GM12878 (cell line): ENCODE measurements around the gene CA10. TPM values are rescaled to one million over a fixed set of nuclear protein-coding genes. Genes with fewer than 3 reads are reported as not detected.

Source experiments
- ATF7 ChIP-seq: fragments of 450-650 bp; IDR thresholded peaks from 2 replicates; pipeline ENCODE4 v1.6.1; 2016; ENCODE audit warnings: low read depth, mild to moderate bottlenecking
- DPF2 ChIP-seq: fragments of 450-650 bp; IDR thresholded peaks from 2 replicates; pipeline ENCODE4 v1.6.1; 2017; ENCODE audit warnings: mild to moderate bottlenecking
- EP300 ChIP-seq, 2 experiments: fragments of 150-350 bp in 1 of 2; IDR thresholded peaks; 2 replicates each; pipeline ENCODE4 v1.6.1; 2011 to 2012; ENCODE audit warnings: low read depth in 2 of 2, low read length in 2 of 2, borderline replicate concordance in 1 of 2, improper control_type of control experiment in 1 of 2, inconsistent platforms in 1 of 2; ENCODE audit not compliant: control insufficient read depth in 1 of 2
- ETV6 ChIP-seq, 2 experiments: fragments of 450-650 bp in 1 of 2; IDR thresholded peaks in 1 of 2; conservative IDR thresholded peaks in 1 of 2; 2 replicates each; pipeline ENCODE4 v1.6.1; 2014; ENCODE audit warnings: antibody characterized with exemption in 1 of 2, borderline replicate concordance in 1 of 2, low read depth in 1 of 2, mild to moderate bottlenecking in 1 of 2, moderate library complexity in 1 of 2
- GABPA ChIP-seq: IDR thresholded peaks from 2 replicates; pipeline ENCODE4 v1.6.1; 2014; ENCODE audit warnings: antibody characterized with exemption, low read depth, mild to moderate bottlenecking, inconsistent platforms
- HCFC1 ChIP-seq: fragments of 150-350 bp; IDR thresholded peaks from 2 replicates; pipeline ENCODE4 v1.6.1; 2014; ENCODE audit warnings: low read length
- JUNB ChIP-seq: IDR thresholded peaks from 2 replicates; pipeline ENCODE4 v1.6.1; 2016; ENCODE audit warnings: antibody characterized with exemption, mild to moderate bottlenecking
- KLF5 ChIP-seq: fragments of 450-650 bp; IDR thresholded peaks from 2 replicates; pipeline ENCODE4 v1.6.1; 2014; ENCODE audit warnings: mild to moderate bottlenecking; ENCODE audit not compliant: partially characterized antibody
- NR2F1 ChIP-seq: fragments of 450-650 bp; conservative IDR thresholded peaks from 2 replicates; pipeline ENCODE4 v1.6.1; 2017; ENCODE audit warnings: mild to moderate bottlenecking
- POU2F2 ChIP-seq: IDR thresholded peaks from 3 replicates; pipeline ENCODE4 v1.6.1; 2011; ENCODE audit warnings: low read depth, mild to moderate bottlenecking, low read length, borderline replicate concordance
- RB1 ChIP-seq: fragments of 450-650 bp; formaldehyde crosslinking; IDR thresholded peaks from 2 replicates; pipeline ENCODE4 v1.6.1; 2017; ENCODE audit warnings: mild to moderate bottlenecking, borderline replicate concordance
- RBBP5 ChIP-seq: fragments of 200-600 bp; sonication (generic); conservative IDR thresholded peaks from 2 replicates; pipeline ENCODE4 v1.6.1; 2016
- RUNX3 ChIP-seq: IDR thresholded peaks from 2 replicates; pipeline ENCODE4 v1.6.1; 2012; ENCODE audit warnings: low read length, inconsistent platforms
- SREBF2 ChIP-seq: IDR thresholded peaks from 2 replicates; pipeline ENCODE4 v1.6.1; 2012; ENCODE audit warnings: mild to moderate bottlenecking, low read length
- SRF ChIP-seq, 2 experiments: IDR thresholded peaks; 2 replicates each; pipeline ENCODE4 v1.6.1; 2011; ENCODE audit warnings: low read depth in 2 of 2, low read length in 2 of 2, mild to moderate bottlenecking in 1 of 2, moderate library complexity in 1 of 2
- SUZ12 ChIP-seq: fragments of 200-600 bp; sonication (generic); IDR thresholded peaks from one replicate; pipeline ENCODE4 v1.6.1; 2018; ENCODE audit warnings: antibody characterized with exemption, mild to moderate bottlenecking; ENCODE audit not compliant: unreplicated experiment
- TCF7 ChIP-seq: IDR thresholded peaks from 2 replicates; pipeline ENCODE4 v1.6.1; 2014; ENCODE audit warnings: antibody characterized with exemption, borderline replicate concordance
- ZNF592 ChIP-seq: fragments of 450-650 bp; IDR thresholded peaks from 2 replicates; pipeline ENCODE4 v1.6.1; 2017; ENCODE audit warnings: mild to moderate bottlenecking, moderate library complexity
- ZNF622 ChIP-seq: fragments of 450-650 bp; IDR thresholded peaks from 2 replicates; pipeline ENCODE4 v1.6.1; 2017; ENCODE audit warnings: mild to moderate bottlenecking, inconsistent platforms
- ZNF687 ChIP-seq: fragments of 450-650 bp; IDR thresholded peaks from 2 replicates; pipeline ENCODE4 v1.6.1; 2017; ENCODE audit warnings: mild to moderate bottlenecking, moderate library complexity
- polyA plus RNA-seq, 11 experiments: library from polyadenylated mRNA; depleted of rRNA in 4 of 11; unstranded in 6 of 11; stranded (reverse) in 5 of 11; fragments of >200 nt; fragmentation: Nextera tagmentation in 4 of 11; fragmentation: Illumina TruSeq in 1 of 11; extraction: Ambion mirVana in 4 of 11; extraction: Trizol in 1 of 11; gene quantifications; 1 replicate in 1 of 11; 2 replicates in 10 of 11; pipeline versions ENCODE4 v1.2.1 to v1.2.3, GENCODE V29; 2011 to 2016; ENCODE audit warnings: inconsistent platforms in 2 of 11, missing spikeins in 2 of 11, low read depth in 1 of 11
- total RNA-seq, 4 experiments: library from RNA; depleted of rRNA in 3 of 4; stranded (reverse); fragments of >200 nt in 3 of 4; fragmentation: Illumina TruSeq in 1 of 4; extraction: Trizol in 1 of 4; gene quantifications; 2 replicates each; pipeline versions ENCODE4 v1.2.1 to v1.2.3, GENCODE V29; 2013 to 2021

CA10 gene
- total and polyA plus RNA-seq, 10 of the 15 experiments (the other 5 are each of a cell fraction or from before 2014, with no cell fraction given), result not detected

GRCh38 chr17:52147872-52148271, 10.6 kb downstream of the CA10 start (continued):
- TF ChIP-seq ZNF592, result no peak
- no peak for TF ChIP-seq SRF (IDR thresholded peaks at IDR 0.05; ENCODE audit: low read depth in 2 of 2, low read length in 2 of 2)
- no peak for TF ChIP-seq TCF7
- TF ChIP-seq POU2F2, result no peak
- no peak for TF ChIP-seq KLF5
- TF ChIP-seq DPF2, result no peak
- TF ChIP-seq SUZ12, result no peak
- peak; percentile 30; the same call in 1 of the 2 replicates for TF ChIP-seq RUNX3
- TF ChIP-seq RB1, result no peak
- no peak for TF ChIP-seq ZNF622
- 0 out of 2 replicates have a peak, but pooled peaks have one; percentile 44 for TF ChIP-seq NR2F1
- no peak for TF ChIP-seq ETV6 (conservative IDR thresholded peaks at IDR 0.05 in 1 of 2, IDR thresholded peaks at IDR 0.05 in 1 of 2; ENCODE audit: borderline replicate concordance in 1 of 2, low read depth in 1 of 2)
- no peak for TF ChIP-seq RBBP5
- no peak for TF ChIP-seq JUNB
- TF ChIP-seq ATF7, result no peak
- no peak for TF ChIP-seq HCFC1
- TF ChIP-seq EP300 (IDR thresholded peaks at IDR 0.05; ENCODE audit: borderline replicate concordance in 1 of 2, control insufficient read depth in 1 of 2, low read depth in 2 of 2, low read length in 2 of 2), result peak in 1 of 2 experiments; percentile 30; a peak in 1 of 4 replicates
- no peak for TF ChIP-seq ZNF687
- no peak for TF ChIP-seq GABPA
- TF ChIP-seq SREBF2, result no peak
- TF ChIP-seq, all 136 proteins: peak for 3
